Activated T-helper 1 cell treated with Interleukin-2 at 50 U/mL for 16 hours (primary cell): ENCODE measurements around the gene ZNF729.
"Not testable (repeated sequence)": the region's sequence is repeated elsewhere in the genome, so short reads cannot be mapped to it uniquely, and the experiment has no call there.

ENCODE experiments used
- DNase-seq: peaks from one replicate; pipeline ENCODE4 v3.0.0-alpha.2; 2020; ENCODE audit warnings: low read depth

The ZNF729 gene

DNA sequence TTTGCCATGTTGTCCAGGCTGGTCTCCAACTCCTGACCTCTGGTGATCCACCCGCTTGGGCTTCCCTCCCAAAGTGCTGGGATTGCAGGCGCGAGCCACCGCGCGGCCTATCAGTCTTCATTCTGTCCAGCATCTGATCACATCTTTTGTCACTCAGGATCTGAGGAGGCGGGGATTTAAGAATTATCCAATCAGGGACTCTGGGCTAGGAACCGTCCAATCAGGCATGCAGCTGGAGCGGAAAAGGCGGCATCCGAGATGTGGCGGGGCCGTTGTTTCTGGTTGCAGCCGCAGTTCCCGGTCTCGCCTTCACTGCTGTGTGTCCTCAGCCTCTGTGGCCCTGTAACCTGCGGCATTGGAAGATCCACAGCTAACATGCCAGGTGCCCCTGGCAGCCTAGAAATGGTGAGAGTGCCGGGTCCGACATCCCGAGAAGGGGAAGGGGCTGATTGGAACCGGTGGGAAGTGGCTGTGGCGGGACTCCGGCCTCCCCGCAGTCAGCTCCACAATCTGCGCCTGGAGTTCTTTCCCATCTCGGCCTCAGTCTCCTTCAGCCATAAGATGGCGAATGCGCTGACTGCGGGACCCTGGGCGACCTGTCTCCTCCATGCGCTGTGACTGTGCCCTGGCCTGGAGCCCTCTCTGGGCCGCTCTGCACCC is at the start of gene ZNF729:
Gene ZNF729, plus strand, starts transcription at position 291 of the 660 bp plus-strand sequence. Its CDS starts 85 bp downstream, at position 376.
- DNase-seq = no peak

DNA sequence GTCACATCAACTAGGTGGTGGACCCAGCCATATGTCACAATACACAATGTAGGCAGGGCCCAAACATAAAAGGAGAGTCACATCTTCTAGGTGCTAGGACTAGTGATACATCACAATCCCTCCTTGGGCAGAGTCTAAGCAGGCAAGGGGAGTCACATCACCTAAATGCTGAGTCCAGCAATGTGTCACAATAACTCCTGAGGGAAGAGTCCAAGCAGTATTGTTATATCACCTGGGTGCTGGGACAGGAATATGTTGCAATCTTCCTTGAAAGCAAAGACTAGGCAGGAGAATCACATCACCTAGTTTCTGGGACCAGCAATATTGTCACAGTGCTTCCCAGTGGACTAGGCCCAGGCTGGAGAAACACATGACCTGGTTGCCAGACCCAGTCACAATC is 29.4 kb upstream of the ZNF729 start:
- no peak for DNase-seq

DNA sequence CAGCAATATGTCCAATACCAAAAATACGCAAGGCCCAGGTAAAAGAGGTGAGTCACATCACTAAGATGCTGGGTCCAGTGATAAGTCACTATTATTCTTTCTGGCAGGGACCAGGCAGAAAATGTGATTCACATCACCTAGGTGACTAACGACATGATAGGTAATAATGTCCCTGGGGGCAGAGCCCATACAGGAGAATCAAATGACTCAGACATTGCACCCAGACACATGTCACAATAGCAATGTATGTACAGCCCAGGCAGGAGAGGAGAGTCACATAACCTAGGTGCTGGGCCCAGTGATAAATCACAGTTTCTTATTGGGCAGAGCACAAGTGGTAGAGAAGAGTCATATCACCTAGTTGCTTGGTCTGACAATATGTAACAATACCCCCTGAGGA is 28.9 kb upstream of the ZNF729 start:
- DNase-seq = no peak

DNA sequence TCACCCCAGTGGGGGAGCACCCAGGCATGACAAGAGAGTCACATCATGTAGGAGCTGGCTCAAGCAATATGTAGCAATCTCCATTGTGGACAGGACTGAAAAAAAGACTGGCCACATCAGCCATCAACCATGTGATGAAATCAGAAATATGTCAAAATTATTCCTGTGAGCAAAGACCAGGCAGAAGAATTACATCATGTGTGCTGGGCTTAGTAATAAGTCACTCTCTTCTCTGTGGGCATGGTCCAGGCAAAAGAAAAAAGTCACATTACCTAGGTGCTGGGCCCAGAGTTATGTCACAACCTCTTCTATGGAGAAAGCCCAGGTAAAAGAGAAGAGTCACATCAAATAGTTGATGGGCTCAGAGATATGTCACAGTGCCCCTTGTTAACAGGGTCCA is 28.3 kb upstream of the ZNF729 start:
- no peak for DNase-seq

DNA sequence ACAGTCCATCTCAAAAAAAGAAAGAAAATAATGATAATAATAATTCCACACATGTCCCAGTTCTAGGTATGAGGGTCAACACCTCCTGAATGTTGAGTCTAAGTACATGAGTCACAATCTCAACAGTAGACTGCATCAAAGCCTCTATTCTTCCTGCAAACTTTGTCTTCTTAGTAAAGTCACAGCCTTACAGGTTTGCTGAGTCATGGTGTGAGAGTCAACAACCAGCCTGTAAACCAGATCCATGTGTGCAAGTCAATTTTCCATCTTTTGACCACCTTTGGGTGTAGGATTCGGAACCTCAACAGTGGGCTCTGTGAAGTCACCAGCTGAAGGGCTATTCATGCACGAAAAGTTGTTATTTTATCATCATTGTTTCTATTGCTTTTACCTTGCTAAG is 25.7 kb upstream of the ZNF729 start:
- no peak for DNase-seq

GRCh38 chr19:22261596-22261995 is 24.6 kb upstream of the ZNF729 start:
- no peak for DNase-seq

DNA sequence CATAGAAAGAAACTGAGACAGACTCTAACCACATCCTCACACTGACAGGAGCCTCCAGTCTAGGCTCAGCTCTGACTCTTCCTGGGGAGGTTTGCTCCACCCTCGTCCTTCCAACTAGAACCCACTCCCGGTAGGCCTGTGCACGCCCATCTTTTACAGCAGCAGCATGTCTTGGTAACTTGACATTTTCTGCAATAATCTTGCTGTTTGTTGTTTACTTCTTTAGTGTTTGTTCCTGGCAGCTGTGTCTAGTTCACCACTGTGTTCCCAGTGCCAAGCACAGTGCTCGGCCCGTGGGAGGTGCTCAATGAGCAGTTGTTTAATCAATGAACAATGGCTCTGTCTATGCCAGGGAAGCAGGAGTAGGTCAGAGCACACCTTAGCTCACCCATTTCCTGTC is 23.1 kb upstream of the ZNF729 start:
- DNase-seq = no peak

DNA sequence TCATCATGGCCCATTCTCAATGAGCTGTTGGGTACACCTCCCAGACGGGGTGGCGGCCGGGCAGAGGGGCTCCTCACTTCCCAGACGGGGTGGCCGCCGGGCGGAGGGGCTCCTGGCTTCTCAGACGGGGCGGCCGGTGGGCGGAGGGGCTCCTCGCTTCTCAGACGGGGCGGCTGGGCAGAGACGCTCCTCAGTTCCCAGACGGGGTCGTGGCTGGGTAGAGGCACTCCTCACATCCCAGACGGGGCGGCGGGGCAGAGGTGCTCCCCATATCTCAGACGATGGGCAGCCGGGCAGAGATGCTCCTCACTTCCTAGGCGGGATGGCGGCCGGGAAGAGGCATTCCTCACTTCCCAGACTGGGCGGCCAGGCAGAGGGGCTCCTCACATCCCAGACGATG is 35.3 kb downstream of the ZNF729 start:
- not testable (repeated sequence) for DNase-seq

DNA sequence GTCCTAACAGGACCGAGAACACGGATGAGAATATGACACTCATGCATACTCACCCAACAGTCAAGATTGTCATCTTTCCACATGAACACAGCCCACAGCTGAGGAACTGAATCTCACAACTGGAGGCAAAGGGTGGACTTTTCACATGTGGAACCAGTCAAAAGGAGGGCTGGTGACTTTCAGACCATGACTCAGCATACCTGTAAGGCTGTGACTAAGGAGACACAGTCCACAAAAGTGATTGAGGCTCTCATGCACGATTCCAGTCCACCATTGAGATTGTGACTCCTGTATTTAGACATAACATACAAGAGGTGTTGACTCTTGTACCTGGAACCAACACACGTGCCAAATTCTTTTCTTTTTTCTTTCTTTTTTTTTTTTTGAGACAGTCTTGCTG is 40.0 kb downstream of the ZNF729 start:
- no peak for DNase-seq

DNA sequence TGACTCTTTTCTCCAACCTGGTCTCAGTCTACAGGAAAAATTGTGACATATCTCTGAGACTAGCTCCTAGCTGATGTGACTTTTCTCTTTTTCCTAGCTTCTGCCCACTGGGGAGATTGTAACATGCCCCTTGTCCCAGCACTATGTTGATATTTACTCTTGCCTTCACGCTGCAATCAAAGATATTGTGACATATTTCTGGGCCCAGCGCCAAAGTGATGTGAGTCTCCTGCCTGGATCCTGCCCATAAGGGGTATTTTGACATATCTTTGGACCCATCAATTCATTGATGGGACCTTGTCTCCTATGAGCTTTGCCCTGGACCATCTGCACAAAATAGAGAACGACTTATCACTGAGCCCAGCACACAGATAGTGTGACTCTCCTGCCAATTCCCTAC is 41.1 kb downstream of the ZNF729 start:
- no peak for DNase-seq

DNA sequence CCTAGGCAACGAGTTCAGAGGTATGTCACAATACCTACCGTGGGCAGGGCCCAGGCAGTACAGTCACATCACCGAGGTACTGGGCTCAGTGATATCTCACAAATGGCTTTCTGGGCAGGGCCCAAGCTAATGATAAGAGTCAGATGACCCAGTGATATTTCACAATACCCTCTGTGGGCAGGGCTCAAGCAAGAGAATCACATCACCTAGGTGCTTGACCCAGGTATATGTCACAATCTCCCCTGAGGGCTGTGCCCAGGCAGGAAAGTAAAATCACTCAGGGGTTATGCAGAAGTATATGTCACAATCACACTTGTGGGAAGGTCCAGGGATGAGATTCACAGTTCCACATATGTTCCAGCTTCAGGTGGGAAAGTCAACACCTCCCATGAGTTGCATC is 45.3 kb downstream of the ZNF729 start:
- DNase-seq = no peak

GRCh38 chr19:22332924-22333323 is 46.7 kb downstream of the ZNF729 start:
- DNase-seq = no peak

- no peak for DNase-seq
Measured at GRCh38 chr19:22335716-22336115, 49.5 kb downstream of the ZNF729 start.

GRCh38 chr19:22354665-22355064 is 68.4 kb downstream of the ZNF729 start:
- DNase-seq = no peak
